PFSK-1 (cell line): ENCODE measurements around the gene PRKAR1A.

ENCODE experiments used
- FOXP2 ChIP-seq: optimal IDR thresholded peaks from 2 replicates; pipeline ENCODE3; 2011; ENCODE audit warnings: borderline replicate concordance, control low read depth, inconsistent platforms; ENCODE audit not compliant: insufficient read depth; ENCODE audit errors: extremely low read length, extremely low read depth
- POLR2AphosphoS5 ChIP-seq: IDR thresholded peaks from 2 replicates; pipeline ENCODE4 v1.6.1; 2012; ENCODE audit warnings: low read depth, mild to moderate bottlenecking, control low read depth, low read length, moderate library complexity
- SIN3A ChIP-seq: IDR thresholded peaks from 2 replicates; pipeline ENCODE4 v1.6.1; 2012; ENCODE audit warnings: mild to moderate bottlenecking, low read length, moderate library complexity, borderline replicate concordance; ENCODE audit not compliant: insufficient read depth
- TAF1 ChIP-seq: IDR thresholded peaks from 2 replicates; pipeline ENCODE4 v1.6.1; 2012; ENCODE audit warnings: low read length, control low read depth, borderline replicate concordance; ENCODE audit not compliant: insufficient read depth
- TF ChIP-seq, protein P1 (sequence below), 2 experiments: IDR thresholded peaks; 2 replicates each; pipeline versions ENCODE4 v1.6.1 to v1.8.0; 2011 to 2012; ENCODE audit warnings: low read depth in 2 of 2, low read length in 2 of 2, control low read depth in 1 of 2, inconsistent platforms in 1 of 2, mild to moderate bottlenecking in 1 of 2, moderate library complexity in 1 of 2; ENCODE audit not compliant: insufficient read depth in 1 of 2

The PRKAR1A gene

DNA sequence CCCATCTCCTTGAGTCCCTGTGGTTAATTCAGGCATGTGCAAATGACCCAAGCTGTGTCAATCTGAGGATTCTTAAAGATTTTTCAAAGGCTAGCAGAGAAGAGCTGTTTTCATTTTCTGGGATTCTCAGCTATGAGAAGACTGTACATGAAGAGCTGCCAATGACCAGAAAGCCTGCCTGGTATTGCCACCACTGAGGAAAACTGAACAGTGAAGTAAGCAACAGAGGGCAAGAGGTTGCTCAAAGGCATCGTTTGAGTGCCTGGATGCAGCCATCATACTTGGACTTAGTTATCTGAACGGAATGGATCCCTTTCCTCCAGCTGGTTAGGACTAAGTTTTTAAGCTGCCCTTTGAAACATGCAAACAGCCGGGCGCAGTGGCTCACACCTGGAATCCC, 50.5 kb downstream of the PRKAR1A start:
- TF ChIP-seq SIN3A (no peak), POLR2AphosphoS5 (no peak), TAF1 (no peak), FOXP2 (no peak)
- TF ChIP-seq, protein P1, sequence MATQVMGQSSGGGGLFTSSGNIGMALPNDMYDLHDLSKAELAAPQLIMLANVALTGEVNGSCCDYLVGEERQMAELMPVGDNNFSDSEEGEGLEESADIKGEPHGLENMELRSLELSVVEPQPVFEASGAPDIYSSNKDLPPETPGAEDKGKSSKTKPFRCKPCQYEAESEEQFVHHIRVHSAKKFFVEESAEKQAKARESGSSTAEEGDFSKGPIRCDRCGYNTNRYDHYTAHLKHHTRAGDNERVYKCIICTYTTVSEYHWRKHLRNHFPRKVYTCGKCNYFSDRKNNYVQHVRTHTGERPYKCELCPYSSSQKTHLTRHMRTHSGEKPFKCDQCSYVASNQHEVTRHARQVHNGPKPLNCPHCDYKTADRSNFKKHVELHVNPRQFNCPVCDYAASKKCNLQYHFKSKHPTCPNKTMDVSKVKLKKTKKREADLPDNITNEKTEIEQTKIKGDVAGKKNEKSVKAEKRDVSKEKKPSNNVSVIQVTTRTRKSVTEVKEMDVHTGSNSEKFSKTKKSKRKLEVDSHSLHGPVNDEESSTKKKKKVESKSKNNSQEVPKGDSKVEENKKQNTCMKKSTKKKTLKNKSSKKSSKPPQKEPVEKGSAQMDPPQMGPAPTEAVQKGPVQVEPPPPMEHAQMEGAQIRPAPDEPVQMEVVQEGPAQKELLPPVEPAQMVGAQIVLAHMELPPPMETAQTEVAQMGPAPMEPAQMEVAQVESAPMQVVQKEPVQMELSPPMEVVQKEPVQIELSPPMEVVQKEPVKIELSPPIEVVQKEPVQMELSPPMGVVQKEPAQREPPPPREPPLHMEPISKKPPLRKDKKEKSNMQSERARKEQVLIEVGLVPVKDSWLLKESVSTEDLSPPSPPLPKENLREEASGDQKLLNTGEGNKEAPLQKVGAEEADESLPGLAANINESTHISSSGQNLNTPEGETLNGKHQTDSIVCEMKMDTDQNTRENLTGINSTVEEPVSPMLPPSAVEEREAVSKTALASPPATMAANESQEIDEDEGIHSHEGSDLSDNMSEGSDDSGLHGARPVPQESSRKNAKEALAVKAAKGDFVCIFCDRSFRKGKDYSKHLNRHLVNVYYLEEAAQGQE (IDR thresholded peaks at IDR 0.05; ENCODE audit: insufficient read depth in 1 of 2, low read depth in 2 of 2, low read length in 2 of 2) = no peak

DNA sequence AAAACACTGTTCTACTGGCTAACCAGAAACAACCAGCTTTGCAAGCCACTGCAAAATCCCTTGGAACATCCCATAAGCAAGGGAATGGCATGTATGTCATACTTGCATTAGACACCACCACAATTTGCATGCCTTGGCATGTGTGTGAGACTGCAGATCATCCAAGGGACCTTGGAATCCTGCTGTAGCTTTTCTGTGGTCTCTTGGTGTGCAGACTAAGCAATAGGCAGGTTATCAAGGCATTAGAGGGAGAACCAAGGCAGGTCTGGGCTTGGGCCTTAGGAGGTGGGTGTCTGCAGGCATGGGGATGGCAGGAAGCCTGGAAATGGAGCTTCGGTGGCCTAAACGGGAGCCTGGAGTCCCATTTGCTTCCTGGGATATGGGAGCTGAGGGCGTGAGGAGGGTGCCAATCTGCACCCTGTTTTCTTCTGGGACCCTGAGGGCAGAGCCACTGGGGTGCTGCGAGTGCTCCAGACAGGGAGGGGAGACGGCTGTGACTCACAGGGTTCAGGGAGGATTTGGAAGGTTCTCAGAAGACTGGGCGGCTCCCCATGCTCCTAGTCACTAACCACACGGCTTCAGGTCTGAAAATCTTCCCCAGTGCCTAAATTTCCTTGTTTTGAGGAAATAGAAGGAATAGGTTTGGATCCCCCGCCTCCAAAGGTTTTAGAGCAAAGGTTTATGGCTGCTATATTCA, 52.3 kb downstream of the PRKAR1A start:
- TF ChIP-seq POLR2AphosphoS5 (no peak), SIN3A (no peak), FOXP2 (no peak), TAF1 (no peak)
- TF ChIP-seq, protein P1 (IDR thresholded peaks at IDR 0.05; ENCODE audit: insufficient read depth in 1 of 2, low read depth in 2 of 2, low read length in 2 of 2) = no peak

DNA sequence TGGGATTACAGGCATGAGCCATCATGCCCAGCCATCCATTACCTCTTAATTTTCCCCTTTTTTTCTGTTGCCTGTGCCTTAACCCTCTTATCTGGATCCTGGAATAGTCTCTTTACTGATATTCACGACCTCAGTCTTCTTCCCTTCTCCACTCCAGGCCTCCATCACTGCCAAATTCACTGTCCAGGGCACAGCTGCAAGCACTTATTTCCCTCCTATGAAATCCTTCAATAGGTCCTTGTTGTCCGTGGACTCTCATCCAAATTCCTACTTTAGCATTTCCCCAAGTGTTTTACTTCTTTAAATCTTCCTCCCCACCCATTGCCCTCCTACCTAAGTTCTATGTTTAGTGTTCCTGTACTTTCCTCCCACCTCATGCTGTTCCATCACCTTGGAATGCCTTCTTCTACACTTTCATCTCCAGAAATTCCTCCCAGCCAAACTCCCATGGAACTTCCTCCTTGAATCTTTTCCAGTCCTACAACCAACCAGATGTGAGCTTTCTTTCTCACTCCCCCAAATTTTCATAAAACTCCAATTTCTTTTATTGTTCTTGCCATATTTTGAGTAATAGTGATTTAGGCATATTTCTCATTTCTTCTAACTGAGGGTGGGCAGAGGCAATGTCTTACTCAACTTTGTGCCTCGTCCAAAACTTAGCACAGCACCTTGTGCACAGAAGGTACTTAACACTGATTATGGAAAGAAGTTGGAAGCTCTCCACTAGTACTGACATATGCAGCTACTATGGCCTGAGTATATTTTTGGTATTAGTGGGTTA, 53.6 kb downstream of the PRKAR1A start:
- TF ChIP-seq FOXP2 (no peak), TAF1 (no peak), SIN3A (no peak), POLR2AphosphoS5 (no peak)
- TF ChIP-seq, protein P1 (IDR thresholded peaks at IDR 0.05; ENCODE audit: insufficient read depth in 1 of 2, low read depth in 2 of 2, low read length in 2 of 2) = no peak

DNA sequence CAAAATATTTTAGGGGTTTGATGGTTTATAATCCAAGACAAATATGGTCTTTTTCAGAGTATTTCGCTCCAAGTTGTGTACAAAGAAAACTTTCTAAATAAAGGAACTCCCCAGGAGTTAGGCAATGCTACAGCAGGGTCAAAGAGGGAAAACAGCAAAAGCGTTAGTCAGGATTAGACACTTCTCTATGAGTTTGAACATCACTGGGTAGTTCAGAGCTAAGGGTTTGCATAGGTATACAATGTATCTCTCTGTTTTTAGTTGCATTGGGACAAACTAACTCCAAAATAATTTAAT, 54.2 kb downstream of the PRKAR1A start:
- no peak for TF ChIP-seq SIN3A
- no peak for TF ChIP-seq TAF1
- no peak for TF ChIP-seq FOXP2
- TF ChIP-seq POLR2AphosphoS5 = no peak
- TF ChIP-seq, protein P1 (IDR thresholded peaks at IDR 0.05; ENCODE audit: insufficient read depth in 1 of 2, low read depth in 2 of 2, low read length in 2 of 2) = no peak
